NCI-H69 (cell line): Measurements from ENCODE around the gene MAPKAPK3.

Experiments used
- DNase-seq: peaks from one replicate; lab custom pipeline; 2025; lab: John Stamatoyannopoulos, UW

The MAPKAPK3 gene

GRCh38 chr3:50617096-50617791, at the start of gene MAPKAPK3:
MAPKAPK3 (plus strand) TSS chr3:50617151; CDS start chr3:50617566, 415 bp downstream.
- DNase-seq = peak; percentile 61

- DNase-seq = peak; percentile 80
Measured at GRCh38 chr3:50567386-50568167, 49.4 kb upstream of the MAPKAPK3 start, which contains the start of gene C3orf18. C3orf18 (minus strand) TSS chr3:50567747; CDS start chr3:50565699, 2,048 bp downstream.

GRCh38 chr3:50568947-50569749, 47.8 kb upstream of the MAPKAPK3 start, which contains the start of gene HEMK1:
HEMK1 (plus strand) TSS chr3:50569522; CDS start chr3:50571105, 1,583 bp downstream.
- DNase-seq = peak; percentile 92

GRCh38 chr3:50570508-50571279, 46.3 kb upstream of the MAPKAPK3 start:
- no peak for DNase-seq

GRCh38 chr3:50571486-50571885, 45.5 kb upstream of the MAPKAPK3 start:
- DNase-seq = no peak

GRCh38 chr3:50572158-50572557, 44.8 kb upstream of the MAPKAPK3 start:
- DNase-seq = peak; percentile 54

GRCh38 chr3:50572801-50573371, 44.1 kb upstream of the MAPKAPK3 start:
- DNase-seq = no peak

GRCh38 chr3:50573566-50574443, 43.1 kb upstream of the MAPKAPK3 start:
- DNase-seq = no peak

GRCh38 chr3:50574444-50574831, 42.5 kb upstream of the MAPKAPK3 start:
- no peak for DNase-seq

- DNase-seq = no peak
Measured at GRCh38 chr3:50575372-50575771, 41.6 kb upstream of the MAPKAPK3 start.

GRCh38 chr3:50577348-50577747, 39.6 kb upstream of the MAPKAPK3 start:
- DNase-seq = no peak

- DNase-seq = no peak
Measured at GRCh38 chr3:50580683-50581458, 36.1 kb upstream of the MAPKAPK3 start.

GRCh38 chr3:50581459-50581842, 35.5 kb upstream of the MAPKAPK3 start:
- DNase-seq = no peak

GRCh38 chr3:50582083-50582482, 34.9 kb upstream of the MAPKAPK3 start:
- no peak for DNase-seq

GRCh38 chr3:50583897-50584296, 33.1 kb upstream of the MAPKAPK3 start:
- DNase-seq = no peak

GRCh38 chr3:50584391-50584790, 32.6 kb upstream of the MAPKAPK3 start:
- DNase-seq = no peak

- DNase-seq = no peak
Measured at GRCh38 chr3:50585919-50586762, 30.8 kb upstream of the MAPKAPK3 start.

- no peak for DNase-seq
Measured at GRCh38 chr3:50586763-50587070, 30.2 kb upstream of the MAPKAPK3 start.

GRCh38 chr3:50587373-50587772, 29.6 kb upstream of the MAPKAPK3 start:
- DNase-seq = no peak
